OCI-LY7 (cell line): Measurements from ENCODE around the gene TBKBP1. TPM values are rescaled to one million over a fixed set of nuclear protein-coding genes. Genes with fewer than 3 reads are reported as not detected.

Source experiments
- BruUV-seq: library from RNA; stranded (reverse); fragments of 400-500 nt; replicated peaks from 2 replicates; lab custom pipeline; 2021; lab: Mats Ljungman, UMichigan
- CTCF ChIA-PET: fragments of 300-600 bp; sonication (Branson Sonifier 250); formaldehyde crosslinking; loops from one replicate; lab custom pipeline; 2022; ENCODE audit warnings: antibody characterized with exemption; ENCODE audit not compliant: unreplicated experiment; lab: Charles Lee
- POLR2A ChIA-PET: fragments of 300-600 bp; sonication (Branson Sonifier 250); formaldehyde crosslinking; loops from one replicate; lab custom pipeline; 2022; ENCODE audit warnings: antibody characterized with exemption; lab: Charles Lee
- DNase-seq: peaks from one replicate; pipeline ENCODE4 v3.0.0-alpha.2; 2015; ENCODE audit warnings: low spot score
- H2AFZ ChIP-seq: fragments of 200-600 bp; sonication (generic), shearing (Covaris generic); 2 replicates; pipeline ENCODE4 v1.6.1; 2014; ENCODE audit warnings: mild to moderate bottlenecking, antibody characterized with exemption, low read length, moderate library complexity
- H3K27ac ChIP-seq: fragments of 200-600 bp; sonication (generic); 2 replicates; pipeline ENCODE4 v1.5.1; 2014; ENCODE audit warnings: mixed run types, low read depth, mild to moderate bottlenecking, moderate library complexity, low read length, inconsistent platforms; ENCODE audit not compliant: poor library complexity, severe bottlenecking
- H3K36me3 ChIP-seq: fragments of 200-600 bp; sonication (generic); 2 replicates; pipeline ENCODE4 v1.6.1; 2014; ENCODE audit warnings: mild to moderate bottlenecking, antibody characterized with exemption, low read length, moderate library complexity, mixed read lengths; ENCODE audit not compliant: insufficient read depth
- H3K4me1 ChIP-seq: fragments of 200-600 bp; sonication (generic); 2 replicates; pipeline ENCODE4 v1.5.1; 2014; ENCODE audit warnings: mild to moderate bottlenecking, low read length; ENCODE audit not compliant: insufficient read depth, poor library complexity, severe bottlenecking
- H3K4me2 ChIP-seq: fragments of 200-600 bp; sonication (generic); 2 replicates; pipeline ENCODE4 v1.6.1; 2014; ENCODE audit warnings: mild to moderate bottlenecking, low read length
- H3K4me3 ChIP-seq: fragments of 200-600 bp; sonication (generic); 2 replicates; pipeline ENCODE4 v1.5.1; 2014; ENCODE audit warnings: mild to moderate bottlenecking, low read depth, low read length; ENCODE audit not compliant: poor library complexity, severe bottlenecking
- H3K79me2 ChIP-seq: fragments of 200-600 bp; sonication (generic); 2 replicates; pipeline ENCODE4 v1.6.1; 2016; ENCODE audit warnings: low read depth, mild to moderate bottlenecking, low read length, moderate library complexity, mixed read lengths; ENCODE audit not compliant: insufficient read depth
- H3K9me2 ChIP-seq: fragments of 200-600 bp; sonication (generic); 2 replicates; pipeline ENCODE4 v1.6.1; 2016; ENCODE audit warnings: mild to moderate bottlenecking, low read length, mixed read lengths; ENCODE audit not compliant: insufficient read depth
- H3K9me3 ChIP-seq: fragments of 200-600 bp; sonication (generic); 2 replicates; pipeline ENCODE4 v1.6.1; 2014; ENCODE audit warnings: mild to moderate bottlenecking, mixed run types, low read length, mixed read lengths
- H4K20me1 ChIP-seq: fragments of 200-600 bp; sonication (generic); 2 replicates; pipeline ENCODE4 v1.6.1; 2014; ENCODE audit warnings: mild to moderate bottlenecking, antibody characterized with exemption, low read length, moderate library complexity, mixed read lengths; ENCODE audit not compliant: insufficient read depth
- EZH2phosphoT487 ChIP-seq: fragments of 200-600 bp; sonication (generic); IDR thresholded peaks from 2 replicates; pipeline ENCODE4 v1.6.1; 2018; ENCODE audit warnings: low read depth, borderline replicate concordance, mild to moderate bottlenecking, mixed run types, antibody characterized with exemption, low read length, moderate library complexity, mixed read lengths
- intact Hi-C: fragments of 100-400 bp; cut with micrococcal nuclease; formaldehyde crosslinking; loops from one replicate; pipeline ENCODE4 v1.10.0; 2022; ENCODE audit not compliant: unreplicated experiment
- total RNA-seq, 2 experiments: library from RNA; depleted of rRNA in 1 of 2; stranded (reverse); fragments of >200 nt in 1 of 2; shearing (Covaris generic) in 1 of 2; gene quantifications; 2 replicates each; pipeline ENCODE4 v1.2.3, GENCODE V29; 2014 to 2022
- TF ChIP-seq, protein P1 (sequence below): fragments of 200-600 bp; sonication (generic); conservative IDR thresholded peaks from 2 replicates; pipeline ENCODE4 v1.5.1; 2014; ENCODE audit warnings: mild to moderate bottlenecking, antibody characterized with exemption, low read length, moderate library complexity, mixed read lengths

Gene TBKBP1
- total RNA-seq, 2 experiments from 2014 or later, result 8.3 to 16.0 TPM

DNA sequence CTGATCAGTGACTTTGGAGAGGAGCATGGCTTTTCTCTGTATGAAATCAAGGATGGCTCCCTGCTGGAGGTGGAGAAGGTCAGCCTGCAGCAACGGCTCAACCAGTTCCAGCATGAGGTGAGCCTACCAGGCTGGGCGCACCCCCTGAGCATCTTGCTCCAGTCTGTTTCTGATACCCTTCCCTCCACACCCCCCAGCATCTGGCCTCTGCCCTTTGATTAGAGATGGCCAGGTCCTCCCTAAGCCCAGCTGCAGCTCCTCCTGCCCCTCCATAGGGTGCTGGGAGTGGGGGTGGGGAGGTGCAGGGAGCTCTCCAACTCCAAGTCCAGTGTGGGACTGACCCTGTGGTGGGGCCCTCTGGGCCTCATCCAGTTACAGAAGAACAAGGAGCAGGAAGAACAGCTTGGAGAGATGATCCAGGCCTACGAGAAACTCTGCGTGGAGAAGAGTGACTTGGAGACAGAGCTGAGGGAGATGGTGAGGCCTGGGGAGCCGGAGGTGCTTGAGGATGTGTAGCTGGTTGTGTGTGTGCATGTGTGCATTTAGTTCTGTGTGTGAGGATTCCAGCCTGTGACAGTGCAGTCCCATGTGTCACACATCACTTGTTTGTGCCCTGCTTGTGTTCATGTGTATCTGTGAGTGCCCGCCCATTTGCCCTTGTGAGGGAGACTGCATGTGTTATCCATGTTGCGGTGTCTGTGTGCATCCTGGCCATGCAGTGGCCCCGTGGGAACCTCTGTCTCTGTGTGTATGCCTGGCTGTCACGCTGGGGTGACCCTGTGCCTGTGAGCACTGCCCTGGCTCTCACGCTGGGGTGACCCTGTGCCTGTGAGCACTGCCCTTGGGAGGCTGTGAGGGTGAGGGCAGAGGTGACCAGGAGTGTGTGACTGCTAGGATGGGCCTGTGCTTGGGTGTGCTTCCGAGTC, 3.0 kb downstream of the TBKBP1 start:
- BruUV-seq, result no TSS peak
- no peaks in the 10 kb centered on the region for H3K9me2 ChIP-seq
- intact Hi-C loops, result no loop called here
- H3K79me2 ChIP-seq, result peaks cover 5% of the 10 kb centered on the region; the same call in 1 of the 2 replicates
- no peaks in the 10 kb centered on the region for H4K20me1 ChIP-seq
- no peak overlapping the region for H3K4me3 ChIP-seq
- ChIA-PET CTCF (no interaction called here), POLR2A (no interaction called here)
- 0 out of 2 replicates have a peak, but pooled peaks cover 7% of the 10 kb centered on the region for H3K36me3 ChIP-seq
- DNase-seq, result no peak
- H3K27ac ChIP-seq, result no peak overlapping the region
- TF ChIP-seq, protein P1, sequence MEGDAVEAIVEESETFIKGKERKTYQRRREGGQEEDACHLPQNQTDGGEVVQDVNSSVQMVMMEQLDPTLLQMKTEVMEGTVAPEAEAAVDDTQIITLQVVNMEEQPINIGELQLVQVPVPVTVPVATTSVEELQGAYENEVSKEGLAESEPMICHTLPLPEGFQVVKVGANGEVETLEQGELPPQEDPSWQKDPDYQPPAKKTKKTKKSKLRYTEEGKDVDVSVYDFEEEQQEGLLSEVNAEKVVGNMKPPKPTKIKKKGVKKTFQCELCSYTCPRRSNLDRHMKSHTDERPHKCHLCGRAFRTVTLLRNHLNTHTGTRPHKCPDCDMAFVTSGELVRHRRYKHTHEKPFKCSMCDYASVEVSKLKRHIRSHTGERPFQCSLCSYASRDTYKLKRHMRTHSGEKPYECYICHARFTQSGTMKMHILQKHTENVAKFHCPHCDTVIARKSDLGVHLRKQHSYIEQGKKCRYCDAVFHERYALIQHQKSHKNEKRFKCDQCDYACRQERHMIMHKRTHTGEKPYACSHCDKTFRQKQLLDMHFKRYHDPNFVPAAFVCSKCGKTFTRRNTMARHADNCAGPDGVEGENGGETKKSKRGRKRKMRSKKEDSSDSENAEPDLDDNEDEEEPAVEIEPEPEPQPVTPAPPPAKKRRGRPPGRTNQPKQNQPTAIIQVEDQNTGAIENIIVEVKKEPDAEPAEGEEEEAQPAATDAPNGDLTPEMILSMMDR, result no peak
- TF ChIP-seq EZH2phosphoT487, result no peak
- no peak overlapping the region for H2AFZ ChIP-seq
- H3K4me1 ChIP-seq, result peaks cover 26% of the 10 kb centered on the region
- H3K9me3 ChIP-seq, result no peaks in the 10 kb centered on the region
- H3K4me2 ChIP-seq, result no peak overlapping the region

DNA sequence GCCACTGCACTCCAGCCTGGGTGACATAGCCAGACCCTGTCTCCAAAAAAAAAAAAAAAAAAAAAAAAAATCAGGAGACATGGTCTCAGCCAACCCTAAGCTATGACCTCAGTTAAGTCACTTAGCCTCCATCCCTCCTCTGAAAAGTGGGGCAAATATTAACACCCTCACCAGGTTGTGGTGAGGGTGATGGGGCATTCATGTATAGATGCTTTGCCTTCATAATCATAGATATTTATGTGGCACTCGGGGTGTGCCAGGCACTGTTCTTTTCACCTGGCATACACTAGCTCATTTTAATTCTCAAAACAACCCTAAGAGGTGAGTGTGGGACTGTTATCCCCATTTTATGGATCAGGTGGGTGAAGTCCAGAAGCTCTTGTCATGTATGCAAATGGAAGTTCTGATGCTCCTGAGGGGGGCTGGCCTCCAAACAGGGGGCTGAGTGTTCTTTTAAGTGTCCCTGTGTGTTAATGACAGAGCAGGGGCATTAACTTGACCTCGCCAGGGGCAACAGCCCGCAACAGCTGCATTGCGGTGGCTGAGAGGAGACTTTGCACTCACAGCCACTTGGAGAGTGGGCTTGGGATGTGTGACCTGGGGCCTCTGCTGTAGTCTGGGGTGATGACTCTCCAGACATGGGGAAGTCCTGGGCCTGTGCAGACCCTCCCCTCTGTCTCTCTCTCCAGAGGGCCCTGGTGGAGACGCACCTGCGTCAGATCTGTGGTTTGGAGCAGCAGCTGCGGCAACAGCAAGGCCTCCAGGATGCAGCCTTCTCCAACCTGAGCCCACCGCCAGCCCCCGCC, 4.1 kb downstream of the TBKBP1 start:
- TF ChIP-seq EZH2phosphoT487, result no peak
- TF ChIP-seq, protein P1, result no peak
- CTCF ChIA-PET, result no interaction called here
- POLR2A ChIA-PET, result no interaction called here
- Histone ChIP-seq H3K4me2 (no peak overlapping the region), H4K20me1 (no peaks in the 10 kb centered on the region), H3K27ac (no peak overlapping the region), H3K79me2 (peaks cover 4% of the 10 kb centered on the region; the same call in 1 of the 2 replicates), H3K9me3 (no peaks in the 10 kb centered on the region), H3K4me1 (peaks cover 20% of the 10 kb centered on the region), H3K4me3 (no peak overlapping the region), H3K36me3 (0 out of 2 replicates have a peak, but pooled peaks cover 7% of the 10 kb centered on the region), H3K9me2 (no peaks in the 10 kb centered on the region), H2AFZ (no peak overlapping the region)
- BruUV-seq, result no TSS peak
- intact Hi-C loops, result no loop called here
- DNase-seq, result no peak
